Stromal cell of bone marrow (primary cell): ENCODE measurements around the gene TBC1D3K.
"Not testable (repeated sequence)": the region's sequence is repeated elsewhere in the genome, so short reads cannot be mapped to it uniquely, and the experiment has no call there.

Experiments used
- DNase-seq: peaks from one replicate; pipeline ENCODE4 v3.0.0-alpha.2; 2012; ENCODE audit warnings: low read depth

TBC1D3K gene

DNA sequence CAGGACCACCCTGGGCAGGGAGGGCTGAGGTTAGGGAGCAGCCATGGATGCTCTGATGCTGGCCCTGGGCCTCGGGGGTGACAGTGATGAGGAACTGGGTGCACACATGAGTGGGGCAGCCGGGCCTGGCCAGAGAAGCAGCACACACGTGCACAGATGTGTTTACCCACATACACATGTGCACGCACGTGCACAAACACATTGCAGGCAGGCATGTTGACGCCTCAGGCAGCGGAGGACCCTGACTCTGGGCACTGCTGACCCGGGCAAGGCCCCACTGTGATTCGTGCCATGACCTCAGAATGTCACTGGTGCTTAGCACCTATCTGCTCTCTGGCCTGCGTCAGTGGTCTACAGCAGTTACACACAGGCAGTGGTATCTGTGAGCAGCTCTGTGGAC lies at the start of gene TBC1D3K:
TSS of gene TBC1D3K (plus strand) at position 301 of the 400 bp plus-strand sequence. CDS start 1,585 bp downstream, outside the sequence.
- not testable (repeated sequence) for DNase-seq

DNA sequence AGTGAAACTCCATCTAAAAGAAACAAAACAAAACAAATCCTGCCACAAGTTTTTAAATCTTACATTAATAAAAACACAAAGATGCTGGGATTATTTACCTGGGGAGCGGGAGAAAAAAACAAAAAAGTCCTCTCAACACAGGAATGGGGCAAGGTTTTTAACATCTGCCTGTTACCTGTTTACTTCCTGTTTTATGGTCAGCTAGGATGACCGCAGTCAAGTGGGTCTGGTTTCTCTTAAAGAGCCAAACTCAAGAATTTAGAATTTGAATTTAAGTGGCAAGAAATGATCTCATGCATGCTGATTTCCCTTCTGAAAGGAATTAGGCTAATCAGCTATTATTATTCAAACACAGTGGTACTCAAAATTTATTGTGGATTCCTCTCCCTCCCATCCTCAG lies 39.7 kb upstream of the TBC1D3K start:
- DNase-seq = no peak

- DNase-seq = no peak
Observed at GRCh38 chr17:37885136-37885535, 39.1 kb upstream of the TBC1D3K start.

- DNase-seq = no peak
Observed at GRCh38 chr17:37888881-37889280, 35.3 kb upstream of the TBC1D3K start.

- not testable (repeated sequence) for DNase-seq
Observed at GRCh38 chr17:37896961-37897360, 27.3 kb upstream of the TBC1D3K start.
